AG04450 (cell line): Measurements from ENCODE around the gene TIGIT. TPM values are rescaled to one million over a fixed set of nuclear protein-coding genes. Genes with fewer than 3 reads are reported as not detected.

ENCODE experiments used
- polyA plus RNA-seq: library from polyadenylated mRNA; depleted of rRNA; stranded (reverse); fragments of >200 nt; gene quantifications from 2 replicates; pipeline ENCODE4 v1.2.3, GENCODE V29; 2011; rRNA removed

Gene TIGIT
- polyA plus RNA-seq, 1 experiment = not detected

Other genes starting within 250 kb of the TIGIT start
- gene CCDC191, start 237.5 kb upstream of the TIGIT start, polyA plus RNA-seq = 1.7 and 2.3 TPM in 2 replicates
- gene QTRT2, start 237.3 kb upstream of the TIGIT start, polyA plus RNA-seq = 7.9 and 10.8 TPM in 2 replicates
- gene DRD3, start 115.0 kb upstream of the TIGIT start, polyA plus RNA-seq = not detected in 2 replicates
- not detected in 2 replicates for gene ZNF80, start 56.5 kb upstream of the TIGIT start, polyA plus RNA-seq